Uterus (tissue), 4 donors: ENCODE results near the gene SLCO2A1. TPM values are rescaled to one million over a fixed set of nuclear protein-coding genes. Genes with fewer than 3 reads are reported as not detected.

Experiments used
- DNase-seq, 2 donors: peaks; one replicate each; pipeline ENCODE4 v3.0.0-alpha.2; 2019 to 2020
- H3K27ac ChIP-seq, 2 donors: fragments of 200-600 bp; sonication (generic); 1 replicate in 1 of 2; 2 replicates in 1 of 2; pipeline ENCODE4 v1.5.1; 2016 to 2018
- H3K27me3 ChIP-seq, 2 donors: fragments of 200-600 bp; sonication (generic); one replicate each; pipeline ENCODE4 v1.5.1; 2018 to 2019; ENCODE audit warnings: control low read depth in 1 of 2
- H3K36me3 ChIP-seq, 2 donors: fragments of 200-600 bp; sonication (generic); one replicate each; pipeline ENCODE4 v1.5.1; 2019; ENCODE audit warnings: control low read depth in 1 of 2
- H3K4me1 ChIP-seq, 2 donors: fragments of 200-600 bp; sonication (generic); one replicate each; pipeline ENCODE4 v1.5.1; 2018 to 2019; ENCODE audit warnings: control low read depth in 1 of 2
- H3K4me3 ChIP-seq, 2 donors: fragments of 200-600 bp; sonication (generic); 1 replicate in 1 of 2; 2 replicates in 1 of 2; pipeline ENCODE4 v1.5.1; 2018 to 2019; ENCODE audit warnings: mild to moderate bottlenecking in 1 of 2
- H3K9me3 ChIP-seq, 2 donors: fragments of 200-600 bp; sonication (generic); one replicate each; pipeline ENCODE4 v1.5.1; 2019; ENCODE audit warnings: control low read depth in 1 of 2
- CTCF ChIP-seq, 4 experiments: fragments of 200-600 bp in 2 of 4; fragments of 450-650 bp in 2 of 4; sonication (generic) in 2 of 4; IDR thresholded peaks; one replicate each; pipeline ENCODE4 v1.5.1; 2016 to 2019; ENCODE audit warnings: antibody characterized with exemption in 4 of 4, mild to moderate bottlenecking in 2 of 4, moderate library complexity in 1 of 4
- POLR2A ChIP-seq, 2 donors: fragments of 450-650 bp; IDR thresholded peaks; one replicate each; pipeline ENCODE4 v1.6.1; 2016; ENCODE audit warnings: antibody characterized with exemption in 2 of 2, mild to moderate bottlenecking in 1 of 2, moderate library complexity in 1 of 2
- intact Hi-C: fragments of 100-400 bp; cut with DNase I; formaldehyde crosslinking; loops from one replicate; pipeline ENCODE4 v1.15.1; 2023; ENCODE audit warnings: low total_unique reads
- total RNA-seq, 4 donors: library from RNA; depleted of rRNA in 3 of 4; stranded (reverse); fragments of >200 nt in 3 of 4; gene quantifications; one replicate each; pipeline versions ENCODE4 v1.1.0 to v1.2.4, GENCODE V29; 2014 to 2023
- donor health status: DM: yes; HTN: yes; CAD: no.

SLCO2A1 gene
- total RNA-seq, 4 donors from 2014 or later = 3.0 to 168 (median 79.6) TPM

- H3K9me3 ChIP-seq = no peaks in the 10 kb centered on the region
- no peaks in the 10 kb centered on the region for H3K36me3 ChIP-seq
- TF ChIP-seq POLR2A (IDR thresholded peaks at IDR 0.05) (no peak), CTCF (IDR thresholded peaks at IDR 0.05) (no peak)
- intact Hi-C loops = no loop called here
- peak overlapping the region in 1 of 2 donors; percentile 0 for H3K27ac ChIP-seq
- DNase-seq = no peak
- no peaks in the 10 kb centered on the region for H3K27me3 ChIP-seq
- H3K4me3 ChIP-seq = no peak overlapping the region
- no peaks in the 10 kb centered on the region for H3K4me1 ChIP-seq
These were observed 49.7 kb downstream of the SLCO2A1 start for GRCh38 chr3:133980035-133980434.

- no peaks in the 10 kb centered on the region for H3K4me1 ChIP-seq
- H3K9me3 ChIP-seq = no peaks in the 10 kb centered on the region
- TF ChIP-seq CTCF (IDR thresholded peaks at IDR 0.05) (no peak), POLR2A (IDR thresholded peaks at IDR 0.05) (no peak)
- no peaks in the 10 kb centered on the region for H3K36me3 ChIP-seq
- H3K27me3 ChIP-seq = no peaks in the 10 kb centered on the region
- H3K27ac ChIP-seq = peak overlapping the region in 1 of 2 donors; percentile 0
- peak in 1 of 2 donors; percentile 31 for DNase-seq
- intact Hi-C loops = no loop called here
- H3K4me3 ChIP-seq = no peak overlapping the region
These were observed 50.2 kb downstream of the SLCO2A1 start for GRCh38 chr3:133979553-133979952.

- Histone ChIP-seq H3K4me3 (no peak overlapping the region), H3K27ac (no peak overlapping the region), H3K27me3 (no peaks in the 10 kb centered on the region), H3K9me3 (no peaks in the 10 kb centered on the region), H3K36me3 (no peaks in the 10 kb centered on the region), H3K4me1 (no peaks in the 10 kb centered on the region)
- no peak for TF ChIP-seq CTCF (IDR thresholded peaks at IDR 0.05)
- no peak for TF ChIP-seq POLR2A (IDR thresholded peaks at IDR 0.05)
- intact Hi-C loops = no loop called here
- DNase-seq = peak in 1 of 2 donors; percentile 38
These were observed 52.2 kb downstream of the SLCO2A1 start for GRCh38 chr3:133977568-133977967.

- Histone ChIP-seq H3K4me3 (no peak overlapping the region), H3K9me3 (no peaks in the 10 kb centered on the region), H3K27me3 (no peaks in the 10 kb centered on the region), H3K36me3 (no peaks in the 10 kb centered on the region), H3K27ac (no peak overlapping the region), H3K4me1 (no peaks in the 10 kb centered on the region)
- intact Hi-C loops = no loop called here
- TF ChIP-seq CTCF (IDR thresholded peaks at IDR 0.05) (no peak), POLR2A (IDR thresholded peaks at IDR 0.05) (no peak)
- no peak for DNase-seq
These were observed 56.3 kb downstream of the SLCO2A1 start for GRCh38 chr3:133973249-133973980.

GRCh38 chr3:133972156-133972555 is 57.6 kb downstream of the SLCO2A1 start:
- Histone ChIP-seq H3K36me3 (no peaks in the 10 kb centered on the region), H3K9me3 (no peaks in the 10 kb centered on the region), H3K4me3 (no peak overlapping the region), H3K27me3 (no peaks in the 10 kb centered on the region), H3K27ac (no peak overlapping the region), H3K4me1 (no peaks in the 10 kb centered on the region)
- intact Hi-C loops = no loop called here
- DNase-seq = no peak
- TF ChIP-seq CTCF (IDR thresholded peaks at IDR 0.05) (no peak), POLR2A (IDR thresholded peaks at IDR 0.05) (no peak)
